GM23248 (cell line): Measurements from ENCODE around the gene OR5H15.

Source experiments
- EZH2 ChIP-seq: fragments of 200-600 bp; sonication (generic); IDR thresholded peaks from 2 replicates; pipeline ENCODE4 v1.6.1; 2018; ENCODE audit warnings: antibody characterized with exemption, mild to moderate bottlenecking; ENCODE audit not compliant: insufficient read depth, poor library complexity, severe bottlenecking
- EZH2phosphoT487 ChIP-seq: fragments of 200-600 bp; sonication (generic); IDR thresholded peaks from 2 replicates; pipeline ENCODE4 v1.6.1; 2018; ENCODE audit warnings: antibody characterized with exemption, moderate library complexity, mild to moderate bottlenecking, low read depth; ENCODE audit not compliant: insufficient read depth

DNA sequence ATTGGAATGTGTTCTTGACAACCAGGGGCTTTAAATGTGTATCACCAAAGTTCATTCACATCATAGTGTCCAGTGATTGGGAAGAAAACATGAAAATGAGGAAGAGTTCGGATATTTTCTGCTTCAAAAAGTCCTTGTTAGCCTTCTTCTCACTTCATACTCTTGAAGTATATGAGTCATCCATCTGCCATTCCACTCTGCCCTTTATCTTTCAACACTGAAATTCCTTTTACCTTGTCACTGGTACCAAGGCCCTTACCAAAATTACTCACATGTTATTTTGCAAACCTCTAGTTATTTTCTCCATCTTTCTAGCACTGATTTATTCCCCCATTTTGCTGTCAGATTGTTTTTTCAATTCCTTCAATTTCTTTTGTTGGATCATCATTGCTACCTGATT is 32.5 kb downstream of the OR5H15 start:
- TF ChIP-seq EZH2 (no peak), EZH2phosphoT487 (no peak)
